Neural progenitor cell (in vitro differentiated cells): Measurements from ENCODE around the gene NANOG. TPM values are rescaled to one million over a fixed set of nuclear protein-coding genes. Genes with fewer than 3 reads are reported as not detected.
"Not testable (repeated sequence)": the region's sequence is repeated elsewhere in the genome, so short reads cannot be mapped to it uniquely, and the experiment has no call there.

Experiments used
- DNase-seq: peaks from one replicate; pipeline ENCODE4 v3.0.0-alpha.2; 2016; ENCODE audit warnings: low spot score
- H2AFZ ChIP-seq: fragments of 200-600 bp; sonication (generic); replicated peaks from 2 replicates; pipeline ENCODE4 v1.6.1; 2016; ENCODE audit warnings: antibody characterized with exemption
- H3F3A ChIP-seq: fragments of 200-600 bp; sonication (generic); 2 replicates; pipeline ENCODE4 v1.6.1; 2016; ENCODE audit warnings: antibody characterized with exemption, low read depth
- H3K27ac ChIP-seq: fragments of 200-600 bp; sonication (generic); 2 replicates; pipeline ENCODE4 v1.5.1; 2016; ENCODE audit warnings: mild to moderate bottlenecking
- H3K27me3 ChIP-seq: fragments of 200-600 bp; sonication (generic); 2 replicates; pipeline ENCODE4 v1.6.1; 2016; ENCODE audit warnings: mild to moderate bottlenecking, moderate library complexity
- H3K36me3 ChIP-seq: fragments of 200-600 bp; sonication (generic); 2 replicates; pipeline ENCODE4 v1.5.1; 2016
- H3K4me1 ChIP-seq: fragments of 200-600 bp; sonication (generic); 2 replicates; pipeline ENCODE4 v1.6.1; 2016; ENCODE audit warnings: mixed run types
- H3K4me2 ChIP-seq: fragments of 200-600 bp; sonication (generic); 2 replicates; pipeline ENCODE4 v1.6.1; 2016
- H3K4me3 ChIP-seq: fragments of 200-600 bp; sonication (generic); 2 replicates; pipeline ENCODE4 v1.5.1; 2016
- H3K79me2 ChIP-seq: fragments of 200-600 bp; sonication (generic); 2 replicates; pipeline ENCODE4 v1.6.1; 2016; ENCODE audit warnings: low read depth
- H3K9ac ChIP-seq: fragments of 200-600 bp; sonication (generic); 2 replicates; pipeline ENCODE4 v1.6.1; 2016
- H3K9me3 ChIP-seq: fragments of 200-600 bp; sonication (generic); 2 replicates; pipeline ENCODE4 v1.5.1; 2016; ENCODE audit warnings: low read depth
- H4K20me1 ChIP-seq: fragments of 200-600 bp; sonication (generic); 2 replicates; pipeline ENCODE4 v1.6.1; 2016; ENCODE audit warnings: low read depth
- H3K27ac Mint-ChIP-seq: 3 replicates; pipeline ENCODE4 v1.8.0; 2021; ENCODE audit warnings: mixed read lengths
- H3K27me3 Mint-ChIP-seq: 2 replicates; pipeline ENCODE4 v1.8.0; 2022; ENCODE audit warnings: low read depth, mild to moderate bottlenecking, inconsistent platforms, moderate library complexity, mixed read lengths; ENCODE audit not compliant: insufficient read depth
- H3K36me3 Mint-ChIP-seq: 3 replicates; pipeline ENCODE4 v1.8.0; 2021; ENCODE audit warnings: mixed read lengths
- H3K4me1 Mint-ChIP-seq: 3 replicates; pipeline ENCODE4 v1.8.0; 2021; ENCODE audit warnings: mixed read lengths
- H3K4me3 Mint-ChIP-seq: 3 replicates; pipeline ENCODE4 v1.8.0; 2021; ENCODE audit warnings: mild to moderate bottlenecking, moderate library complexity, mixed read lengths
- H3K9me3 Mint-ChIP-seq: 3 replicates; pipeline ENCODE4 v1.8.0; 2020; ENCODE audit warnings: mixed read lengths
- EZH2 ChIP-seq: fragments of 200-600 bp; sonication (generic); IDR thresholded peaks from 2 replicates; pipeline ENCODE4 v1.6.1; 2017; ENCODE audit warnings: antibody characterized with exemption, mild to moderate bottlenecking, moderate library complexity
- EZH2phosphoT487 ChIP-seq: fragments of 200-600 bp; sonication (generic); IDR thresholded peaks from 2 replicates; pipeline ENCODE4 v1.6.1; 2017; ENCODE audit warnings: antibody characterized with exemption
- total RNA-seq: library from RNA; depleted of rRNA; stranded (reverse); fragments of >200 nt; gene quantifications from 2 replicates; pipeline ENCODE4 v1.2.3, GENCODE V29; 2015; ENCODE audit warnings: low replicate concordance
- TF ChIP-seq, protein P1 (sequence below): fragments of 200-600 bp; sonication (generic); IDR thresholded peaks from 2 replicates; pipeline ENCODE4 v1.5.1; 2017; ENCODE audit warnings: antibody characterized with exemption, mild to moderate bottlenecking

The NANOG gene
- total RNA-seq, 1 donor from 2014 or later = not detected

DNA sequence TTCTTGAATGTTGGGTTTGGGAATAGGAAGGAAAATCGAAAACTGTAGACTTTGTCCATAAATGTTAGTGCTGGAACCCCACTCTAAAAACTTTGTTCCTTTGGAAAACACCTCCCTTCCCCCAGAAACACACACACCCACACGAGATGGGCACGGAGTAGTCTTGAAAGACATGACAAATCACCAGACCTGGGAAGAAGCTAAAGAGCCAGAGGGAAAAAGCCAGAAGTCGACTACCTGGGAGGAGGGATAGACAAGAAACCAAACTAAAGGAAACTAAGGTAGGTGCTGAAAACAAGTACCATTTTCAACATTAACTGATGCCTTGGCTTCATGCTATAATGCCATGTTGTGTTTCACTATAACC, 925 bp upstream of the NANOG start:
- H3K4me3 ChIP-seq = peak overlapping the region; percentile 20
- peaks cover 15% of the 10 kb centered on the region for H3K4me1 Mint-ChIP-seq

GRCh38 chr12:7793211-7793610, 4.0 kb downstream of the NANOG start:
- no peak for DNase-seq
- peaks cover 10% of the 10 kb centered on the region for H3K4me1 Mint-ChIP-seq
- Histone ChIP-seq H4K20me1 (no peaks in the 10 kb centered on the region), H3K9me3 (no peaks in the 10 kb centered on the region), H3F3A (peaks cover 8% of the 10 kb centered on the region), H2AFZ (no peak overlapping the region), H3K27me3 (peaks cover 25% of the 10 kb centered on the region), H3K79me2 (no peaks in the 10 kb centered on the region), H3K4me2 (no peak overlapping the region), H3K27ac (no peak overlapping the region), H3K9ac (no peak overlapping the region), H3K36me3 (no peaks in the 10 kb centered on the region), H3K4me3 (no peak overlapping the region), H3K4me1 (peaks cover 4% of the 10 kb centered on the region)
- no peaks in the 10 kb centered on the region for H3K36me3 Mint-ChIP-seq
- H3K27ac Mint-ChIP-seq = no peak overlapping the region
- TF ChIP-seq EZH2 (no peak), EZH2phosphoT487 (no peak)
- TF ChIP-seq, protein P1, sequence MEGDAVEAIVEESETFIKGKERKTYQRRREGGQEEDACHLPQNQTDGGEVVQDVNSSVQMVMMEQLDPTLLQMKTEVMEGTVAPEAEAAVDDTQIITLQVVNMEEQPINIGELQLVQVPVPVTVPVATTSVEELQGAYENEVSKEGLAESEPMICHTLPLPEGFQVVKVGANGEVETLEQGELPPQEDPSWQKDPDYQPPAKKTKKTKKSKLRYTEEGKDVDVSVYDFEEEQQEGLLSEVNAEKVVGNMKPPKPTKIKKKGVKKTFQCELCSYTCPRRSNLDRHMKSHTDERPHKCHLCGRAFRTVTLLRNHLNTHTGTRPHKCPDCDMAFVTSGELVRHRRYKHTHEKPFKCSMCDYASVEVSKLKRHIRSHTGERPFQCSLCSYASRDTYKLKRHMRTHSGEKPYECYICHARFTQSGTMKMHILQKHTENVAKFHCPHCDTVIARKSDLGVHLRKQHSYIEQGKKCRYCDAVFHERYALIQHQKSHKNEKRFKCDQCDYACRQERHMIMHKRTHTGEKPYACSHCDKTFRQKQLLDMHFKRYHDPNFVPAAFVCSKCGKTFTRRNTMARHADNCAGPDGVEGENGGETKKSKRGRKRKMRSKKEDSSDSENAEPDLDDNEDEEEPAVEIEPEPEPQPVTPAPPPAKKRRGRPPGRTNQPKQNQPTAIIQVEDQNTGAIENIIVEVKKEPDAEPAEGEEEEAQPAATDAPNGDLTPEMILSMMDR = no peak
- no peak overlapping the region for H3K4me3 Mint-ChIP-seq
- H3K27me3 Mint-ChIP-seq = no peaks in the 10 kb centered on the region
- H3K9me3 Mint-ChIP-seq = no peaks in the 10 kb centered on the region

More for the DNA sequence above, 925 bp upstream of the NANOG start:
- Histone ChIP-seq H3K36me3 (no peaks in the 10 kb centered on the region), H3K79me2 (no peaks in the 10 kb centered on the region), H4K20me1 (no peaks in the 10 kb centered on the region), H3K4me1 (peaks cover 15% of the 10 kb centered on the region), H3K27ac (no peak overlapping the region), H3K9ac (no peak overlapping the region), H2AFZ (no peak overlapping the region), H3K9me3 (no peaks in the 10 kb centered on the region), H3K4me2 (peak overlapping the region; percentile 70), H3F3A (peaks cover 16% of the 10 kb centered on the region), H3K27me3 (peaks cover 39% of the 10 kb centered on the region)
- Mint-ChIP-seq H3K36me3 (no peaks in the 10 kb centered on the region), H3K27me3 (no peaks in the 10 kb centered on the region), H3K9me3 (no peaks in the 10 kb centered on the region), H3K4me3 (no peak overlapping the region), H3K27ac (no peak overlapping the region)
- no peak for DNase-seq
- TF ChIP-seq, protein P1 = no peak
- TF ChIP-seq EZH2phosphoT487 = no peak

DNA sequence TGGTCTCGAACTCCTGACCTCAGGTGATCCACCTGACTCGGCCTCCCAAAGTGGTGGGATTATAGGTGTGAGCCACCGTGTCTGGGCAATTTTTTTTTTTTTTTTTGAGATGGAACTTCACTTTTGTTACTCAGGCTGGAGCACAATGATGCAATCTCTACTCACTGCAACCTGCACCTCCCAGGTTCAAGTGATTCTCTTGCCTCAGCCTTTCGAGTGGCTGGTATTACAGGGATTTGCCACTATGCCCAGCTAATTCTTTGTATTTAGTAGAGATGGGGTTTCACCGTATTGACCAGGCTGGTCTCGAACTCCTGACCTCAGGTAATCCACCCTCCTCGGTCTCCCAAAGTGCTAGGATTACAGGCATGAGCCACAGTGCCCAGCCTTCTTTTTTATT, 8.1 kb downstream of the NANOG start:
- not testable (repeated sequence) for H3K4me3 Mint-ChIP-seq, H3K36me3 ChIP-seq, DNase-seq, H2AFZ ChIP-seq, H3K9me3 Mint-ChIP-seq, H3K27me3 ChIP-seq, H4K20me1 ChIP-seq, H3K36me3 Mint-ChIP-seq, H3K4me1 ChIP-seq, H3K9ac ChIP-seq, H3K4me3 ChIP-seq, H3K9me3 ChIP-seq, H3K27me3 Mint-ChIP-seq, H3K4me2 ChIP-seq, H3K27ac ChIP-seq, H3K79me2 ChIP-seq, H3K27ac Mint-ChIP-seq, H3F3A ChIP-seq
- peaks cover 13% of the 10 kb centered on the region for H3K4me1 Mint-ChIP-seq

- Histone ChIP-seq H3K36me3 (no peaks in the 10 kb centered on the region), H3K27me3 (no peaks in the 10 kb centered on the region), H3F3A (peaks cover 8% of the 10 kb centered on the region), H3K4me3 (no peak overlapping the region), H3K9me3 (no peaks in the 10 kb centered on the region), H2AFZ (no peak overlapping the region), H3K4me1 (peaks cover 3% of the 10 kb centered on the region), H3K27ac (no peak overlapping the region), H3K79me2 (no peaks in the 10 kb centered on the region), H3K9ac (no peak overlapping the region), H4K20me1 (no peaks in the 10 kb centered on the region), H3K4me2 (no peak overlapping the region)
- peaks cover 13% of the 10 kb centered on the region for H3K4me1 Mint-ChIP-seq
- H3K4me3 Mint-ChIP-seq = no peak overlapping the region
- H3K36me3 Mint-ChIP-seq = no peaks in the 10 kb centered on the region
- no peaks in the 10 kb centered on the region for H3K9me3 Mint-ChIP-seq
- no peak for DNase-seq
- TF ChIP-seq EZH2 = no peak
- no peak for TF ChIP-seq EZH2phosphoT487
- TF ChIP-seq, protein P1 = no peak
- no peaks in the 10 kb centered on the region for H3K27me3 Mint-ChIP-seq
- no peak overlapping the region for H3K27ac Mint-ChIP-seq
Measured at GRCh38 chr12:7797698-7798398, 8.6 kb downstream of the NANOG start.

DNA sequence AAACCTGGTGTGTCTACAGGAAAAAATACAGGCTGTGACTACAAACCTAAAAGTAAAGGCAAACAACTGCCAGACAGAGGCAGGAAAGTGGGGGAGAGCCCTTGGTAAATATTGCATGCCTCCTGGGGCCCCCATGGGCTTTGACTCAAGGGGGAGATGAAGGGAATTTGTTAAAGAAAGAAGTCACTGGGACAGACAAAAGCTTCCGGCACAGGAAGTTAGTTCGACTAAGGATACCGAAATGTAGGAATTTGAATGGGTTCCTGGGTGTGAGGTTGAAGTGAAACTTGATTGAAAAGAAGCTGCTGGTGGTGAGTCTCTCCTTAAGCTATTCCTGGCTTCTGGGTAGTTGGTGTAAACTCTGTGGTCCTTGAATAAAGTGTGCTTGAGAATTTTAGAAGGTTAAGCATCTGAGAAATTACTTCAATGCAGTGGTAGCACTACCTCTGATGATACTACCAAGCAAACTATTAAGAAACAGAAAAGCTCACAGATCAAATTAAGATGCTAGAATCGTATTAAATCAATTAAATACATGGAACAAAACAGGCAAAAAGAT, 9.6 kb downstream of the NANOG start:
- not testable (repeated sequence) for H3F3A ChIP-seq, H3K4me3 Mint-ChIP-seq, H3K9me3 Mint-ChIP-seq, H3K27ac ChIP-seq, H3K4me2 ChIP-seq, H3K4me3 ChIP-seq, H3K9me3 ChIP-seq, DNase-seq, H3K79me2 ChIP-seq, H2AFZ ChIP-seq, H3K36me3 Mint-ChIP-seq, H3K27me3 Mint-ChIP-seq, H3K9ac ChIP-seq, H3K27me3 ChIP-seq, H3K4me1 ChIP-seq, H3K36me3 ChIP-seq, H4K20me1 ChIP-seq
- Mint-ChIP-seq H3K27ac (peak overlapping the region; percentile 66), H3K4me1 (peaks cover 13% of the 10 kb centered on the region)
